ENCODE data around the gene TDRD3.

- TF ChIP-seq CTCF (IDR thresholded peaks at IDR 0.05) (no peak), POLR2A (IDR thresholded peaks at IDR 0.05) (no peak), POLR2AphosphoS5 (IDR thresholded peaks at IDR 0.05) (no peak)
These were observed 70.1 kb downstream of the TDRD3 start for GRCh38 chr13:60467098-60467497.

Data from breast epithelium (tissue), 3 donors.